ENCODE data around the gene COL5A1.

Gene COL5A1

GRCh38 chr9:134872482-134873231 is 231.1 kb downstream of the COL5A1 start:
- no peak overlapping the region for H3K4me3 ChIP-seq (ENCODE audit: low read depth in 1 of 2, low read length in 1 of 2)
- peaks cover 6% of the 10 kb centered on the region in 2 experiments for H3K4me1 ChIP-seq (ENCODE audit: control insufficient read depth in 1 of 2, insufficient read depth in 1 of 2, low read depth in 1 of 2, low read length in 1 of 2)
- TF ChIP-seq CTCF (IDR thresholded peaks at IDR 0.05) = no peak
- no peaks in the 10 kb centered on the region for H3K9me3 ChIP-seq
- H3K27ac ChIP-seq = no peak overlapping the region
- no peaks in the 10 kb centered on the region for H3K36me3 ChIP-seq
- peaks cover 14% of the 10 kb centered on the region for H3K27me3 ChIP-seq

GRCh38 chr9:134875371-134875770 is 233.8 kb downstream of the COL5A1 start:
- TF ChIP-seq CTCF (IDR thresholded peaks at IDR 0.05) = no peak
- Histone ChIP-seq H3K4me1 (ENCODE audit: control insufficient read depth in 1 of 2, insufficient read depth in 1 of 2, low read depth in 1 of 2, low read length in 1 of 2) (peaks cover 6% of the 10 kb centered on the region in 2 experiments), H3K27me3 (peaks cover 14% of the 10 kb centered on the region), H3K27ac (no peak overlapping the region), H3K4me3 (ENCODE audit: low read depth in 1 of 2, low read length in 1 of 2) (no peak overlapping the region), H3K36me3 (no peaks in the 10 kb centered on the region), H3K9me3 (no peaks in the 10 kb centered on the region)

DNA sequence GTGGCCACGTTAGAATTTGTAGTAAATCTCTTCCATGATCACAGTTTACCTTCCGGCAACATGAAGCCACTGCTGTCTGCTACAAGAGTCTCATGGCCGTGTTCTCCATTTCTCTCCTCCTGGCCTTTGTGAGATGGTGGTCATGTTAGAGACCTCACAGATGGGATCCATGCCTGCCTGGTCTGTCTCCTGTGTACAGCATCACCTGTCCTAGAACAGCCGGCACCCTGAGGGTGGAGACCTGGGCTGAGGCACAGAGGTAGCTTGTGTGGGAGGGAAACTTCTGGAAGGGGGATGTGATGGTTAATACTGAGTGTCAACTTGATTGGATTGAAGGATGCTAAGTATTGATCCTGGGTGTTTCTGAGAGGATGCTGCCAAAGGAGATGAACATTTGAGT is 235.9 kb downstream of the COL5A1 start:
- TF ChIP-seq CTCF (IDR thresholded peaks at IDR 0.05) = no peak
- H3K27ac ChIP-seq = no peak overlapping the region
- H3K27me3 ChIP-seq = peaks cover 13% of the 10 kb centered on the region
- H3K36me3 ChIP-seq = no peaks in the 10 kb centered on the region
- H3K4me1 ChIP-seq (ENCODE audit: control insufficient read depth in 1 of 2, insufficient read depth in 1 of 2, low read depth in 1 of 2, low read length in 1 of 2) = peaks cover 6% of the 10 kb centered on the region in 2 experiments
- no peaks in the 10 kb centered on the region for H3K9me3 ChIP-seq
- H3K4me3 ChIP-seq (ENCODE audit: low read depth in 1 of 2, low read length in 1 of 2) = no peak overlapping the region

DNA sequence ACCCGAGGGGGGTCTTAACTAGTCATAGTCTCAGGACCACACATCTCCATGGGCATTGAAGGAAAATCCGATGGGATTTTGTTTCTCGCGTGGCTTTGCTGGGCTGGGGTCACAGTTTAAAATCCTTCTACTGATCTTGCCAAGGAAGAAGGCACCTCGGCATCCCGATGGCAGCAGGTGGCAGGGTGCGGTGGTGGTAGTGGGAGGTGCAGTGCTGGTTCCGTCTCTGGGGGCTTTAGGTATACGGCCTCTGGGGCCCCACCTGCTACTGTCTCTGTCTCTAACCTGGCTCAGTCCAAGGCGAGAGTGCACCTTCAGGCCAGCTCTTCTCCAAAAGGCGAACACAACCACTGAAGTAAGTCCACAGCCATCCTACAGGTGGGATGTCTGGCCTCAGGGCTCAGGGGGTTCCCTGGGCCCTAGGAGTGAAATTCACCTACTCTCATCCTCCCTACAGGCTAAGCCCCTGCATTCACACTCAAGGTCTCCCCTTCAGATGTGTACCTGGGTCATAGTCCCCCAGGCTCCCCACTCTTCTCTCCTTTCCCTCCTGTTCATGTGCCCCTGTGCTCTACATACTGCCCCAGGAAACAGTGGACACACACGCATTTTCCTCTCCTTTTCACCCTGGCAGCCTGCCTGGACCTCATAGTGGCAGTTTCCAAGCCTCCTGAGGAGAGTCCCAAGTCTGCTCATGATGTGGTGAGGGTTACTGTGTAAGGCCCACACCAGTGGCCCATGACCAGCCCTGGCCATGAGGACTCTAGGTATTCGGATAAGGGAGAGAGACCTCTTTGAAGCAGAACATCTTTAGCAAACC is 238.3 kb downstream of the COL5A1 start:
- no peak for TF ChIP-seq CTCF (IDR thresholded peaks at IDR 0.05)
- Histone ChIP-seq H3K4me3 (ENCODE audit: low read depth in 1 of 2, low read length in 1 of 2) (no peak overlapping the region), H3K4me1 (ENCODE audit: control insufficient read depth in 1 of 2, insufficient read depth in 1 of 2, low read depth in 1 of 2, low read length in 1 of 2) (peaks cover 6% of the 10 kb centered on the region in 2 experiments), H3K27ac (no peak overlapping the region), H3K9me3 (no peaks in the 10 kb centered on the region), H3K36me3 (no peaks in the 10 kb centered on the region), H3K27me3 (peaks cover 5% of the 10 kb centered on the region)

DNA sequence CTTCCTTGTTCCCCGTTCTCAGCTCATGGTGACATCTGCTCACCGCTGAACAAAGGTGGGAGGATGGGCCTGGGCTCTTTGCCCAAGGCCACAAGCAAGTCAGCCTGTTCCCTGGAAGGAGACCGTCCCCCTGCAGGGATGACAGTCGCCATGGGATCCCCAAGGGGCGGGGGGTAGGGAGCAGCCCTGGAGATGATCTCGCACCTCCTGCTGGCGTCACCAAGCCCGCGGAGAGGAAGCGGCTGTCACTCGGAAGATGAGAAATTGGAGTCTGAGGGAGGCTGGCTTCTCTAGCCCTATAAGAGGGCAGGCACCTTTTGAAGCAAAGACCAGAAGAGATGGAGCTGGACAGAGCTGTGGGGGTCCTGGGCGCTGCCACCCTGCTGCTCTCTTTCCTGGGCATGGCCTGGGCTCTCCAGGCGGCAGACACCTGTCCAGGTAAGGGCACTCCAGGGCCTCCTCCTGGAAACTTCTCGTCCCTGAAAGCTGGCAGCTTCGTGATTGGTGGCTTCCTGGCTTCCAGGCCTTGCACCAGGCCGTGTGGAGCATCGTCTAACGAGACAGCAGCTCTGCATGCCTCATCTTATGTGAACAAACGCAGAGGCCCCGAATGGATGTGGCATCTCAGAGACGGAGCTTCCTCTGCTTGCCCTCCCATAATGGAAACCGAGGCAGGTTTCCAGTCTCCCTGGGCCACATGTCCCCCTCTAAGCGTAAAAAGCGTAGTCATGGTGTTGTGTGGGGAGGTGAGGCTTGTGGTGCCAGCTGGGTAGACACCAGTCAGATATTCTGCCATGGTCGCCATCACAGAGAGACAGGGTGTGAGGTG is 239.1 kb downstream of the COL5A1 start, which contains the start of gene FCN2:
Gene FCN2, plus strand, starts transcription at position 327 of the 829 bp plus-strand sequence. Its CDS starts 12 bp downstream, at position 339.
- H3K27me3 ChIP-seq = peaks cover 5% of the 10 kb centered on the region
- H3K27ac ChIP-seq = no peak within 1 kb of the TSS
- no peaks in the 10 kb centered on the region for H3K4me1 ChIP-seq (ENCODE audit: control insufficient read depth in 1 of 2, insufficient read depth in 1 of 2, low read depth in 1 of 2, low read length in 1 of 2)
- H3K4me3 ChIP-seq (ENCODE audit: low read depth in 1 of 2, low read length in 1 of 2) = no peak within 1 kb of the TSS
- H3K36me3 ChIP-seq = no peaks in the 10 kb centered on the region
- TF ChIP-seq CTCF (IDR thresholded peaks at IDR 0.05) = no peak
- no peaks in the 10 kb centered on the region for H3K9me3 ChIP-seq

Data from neutrophil (primary cell).